Endothelial cell (in vitro differentiated cells): ENCODE results near the gene SHC2. TPM values are rescaled to one million over a fixed set of nuclear protein-coding genes. Genes with fewer than 3 reads are reported as not detected.

Experiments
- DNase-seq: peaks from one replicate; pipeline ENCODE4 v3.0.0; 2021; ENCODE audit warnings: low spot score
- H3K27ac Mint-ChIP-seq: one replicate; pipeline ENCODE4 v1.8.0; 2021; ENCODE audit warnings: mixed read lengths, inconsistent platforms; ENCODE audit not compliant: unreplicated experiment
- H3K27me3 Mint-ChIP-seq: one replicate; pipeline ENCODE4 v1.8.0; 2021; ENCODE audit warnings: mild to moderate bottlenecking, moderate library complexity, mixed read lengths, inconsistent platforms; ENCODE audit not compliant: unreplicated experiment
- H3K36me3 Mint-ChIP-seq: one replicate; pipeline ENCODE4 v1.8.0; 2021; ENCODE audit warnings: mild to moderate bottlenecking, low read depth, mixed read lengths, inconsistent platforms; ENCODE audit not compliant: unreplicated experiment
- H3K4me1 Mint-ChIP-seq: one replicate; pipeline ENCODE4 v1.8.0; 2021; ENCODE audit warnings: mild to moderate bottlenecking, mixed read lengths, inconsistent platforms; ENCODE audit not compliant: unreplicated experiment
- H3K4me3 Mint-ChIP-seq: one replicate; pipeline ENCODE4 v1.8.0; 2021; ENCODE audit warnings: mild to moderate bottlenecking, mixed read lengths, inconsistent platforms; ENCODE audit not compliant: unreplicated experiment
- H3K9me3 Mint-ChIP-seq: one replicate; pipeline ENCODE4 v1.8.0; 2021; ENCODE audit warnings: mixed read lengths, inconsistent platforms; ENCODE audit not compliant: unreplicated experiment
- total RNA-seq: library from RNA; stranded (reverse); fragmentation: NEBNext Ultra II Directional; extraction: Animal tissue kit (Norgen Biotek cat#: 25700); gene quantifications from one replicate; pipeline ENCODE4 v1.2.1, GENCODE V29; 2021; ENCODE audit not compliant: unreplicated experiment
- TF ChIP-seq, protein P1 (sequence below): fragments of 200-600 bp; sonication (generic); IDR thresholded peaks from one replicate; pipeline ENCODE4 v1.5.0; 2021; ENCODE audit warnings: antibody characterized with exemption; ENCODE audit not compliant: unreplicated experiment

SHC2 gene
- total RNA-seq, 1 donor from 2014 or later, result 46.9 TPM

DNA sequence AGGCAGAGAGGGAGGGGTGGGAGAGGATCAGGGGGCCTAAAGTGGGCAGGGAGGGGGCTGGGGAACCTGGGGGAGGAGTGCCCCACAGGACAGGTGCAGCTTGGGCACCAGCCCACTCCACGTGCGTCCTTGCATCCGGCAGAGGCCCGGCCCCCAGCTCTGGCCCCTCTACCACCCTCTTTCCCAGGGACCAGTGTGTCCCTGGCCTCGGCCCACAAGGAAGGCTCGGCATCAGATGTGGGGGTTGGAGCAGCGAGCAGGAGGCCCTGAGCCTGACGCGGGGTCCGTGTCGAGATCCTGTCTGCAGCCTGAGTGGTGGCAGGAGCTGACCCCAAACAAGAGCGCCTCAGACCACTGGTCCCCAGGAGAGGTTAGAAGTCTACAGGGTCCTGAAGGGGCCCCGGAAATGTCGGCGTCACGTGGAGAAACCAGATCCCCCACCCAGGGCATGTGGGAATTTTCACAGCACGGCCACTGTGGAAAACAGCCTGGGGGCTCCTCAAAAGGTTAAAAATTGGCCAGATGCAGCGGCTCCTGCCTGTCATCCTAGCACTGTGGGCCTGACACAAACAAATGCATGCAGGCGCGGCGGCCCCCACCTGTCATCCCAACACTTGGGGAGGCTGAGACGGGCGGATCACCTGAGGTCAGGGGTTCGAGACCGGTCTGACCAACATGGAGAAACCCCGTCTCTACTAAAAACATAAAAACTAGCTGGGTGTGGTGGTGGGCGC, 21.5 kb downstream of the SHC2 start:
- H3K27ac Mint-ChIP-seq, result no peak overlapping the region
- H3K4me1 Mint-ChIP-seq, result peaks cover 6% of the 10 kb centered on the region
- peaks cover 15% of the 10 kb centered on the region for H3K36me3 Mint-ChIP-seq
- H3K4me3 Mint-ChIP-seq, result no peak overlapping the region
- DNase-seq, result no peak
- peaks cover 9% of the 10 kb centered on the region for H3K27me3 Mint-ChIP-seq
- TF ChIP-seq, protein P1, sequence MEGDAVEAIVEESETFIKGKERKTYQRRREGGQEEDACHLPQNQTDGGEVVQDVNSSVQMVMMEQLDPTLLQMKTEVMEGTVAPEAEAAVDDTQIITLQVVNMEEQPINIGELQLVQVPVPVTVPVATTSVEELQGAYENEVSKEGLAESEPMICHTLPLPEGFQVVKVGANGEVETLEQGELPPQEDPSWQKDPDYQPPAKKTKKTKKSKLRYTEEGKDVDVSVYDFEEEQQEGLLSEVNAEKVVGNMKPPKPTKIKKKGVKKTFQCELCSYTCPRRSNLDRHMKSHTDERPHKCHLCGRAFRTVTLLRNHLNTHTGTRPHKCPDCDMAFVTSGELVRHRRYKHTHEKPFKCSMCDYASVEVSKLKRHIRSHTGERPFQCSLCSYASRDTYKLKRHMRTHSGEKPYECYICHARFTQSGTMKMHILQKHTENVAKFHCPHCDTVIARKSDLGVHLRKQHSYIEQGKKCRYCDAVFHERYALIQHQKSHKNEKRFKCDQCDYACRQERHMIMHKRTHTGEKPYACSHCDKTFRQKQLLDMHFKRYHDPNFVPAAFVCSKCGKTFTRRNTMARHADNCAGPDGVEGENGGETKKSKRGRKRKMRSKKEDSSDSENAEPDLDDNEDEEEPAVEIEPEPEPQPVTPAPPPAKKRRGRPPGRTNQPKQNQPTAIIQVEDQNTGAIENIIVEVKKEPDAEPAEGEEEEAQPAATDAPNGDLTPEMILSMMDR, result no peak
- H3K9me3 Mint-ChIP-seq, result peaks cover 11% of the 10 kb centered on the region

DNA sequence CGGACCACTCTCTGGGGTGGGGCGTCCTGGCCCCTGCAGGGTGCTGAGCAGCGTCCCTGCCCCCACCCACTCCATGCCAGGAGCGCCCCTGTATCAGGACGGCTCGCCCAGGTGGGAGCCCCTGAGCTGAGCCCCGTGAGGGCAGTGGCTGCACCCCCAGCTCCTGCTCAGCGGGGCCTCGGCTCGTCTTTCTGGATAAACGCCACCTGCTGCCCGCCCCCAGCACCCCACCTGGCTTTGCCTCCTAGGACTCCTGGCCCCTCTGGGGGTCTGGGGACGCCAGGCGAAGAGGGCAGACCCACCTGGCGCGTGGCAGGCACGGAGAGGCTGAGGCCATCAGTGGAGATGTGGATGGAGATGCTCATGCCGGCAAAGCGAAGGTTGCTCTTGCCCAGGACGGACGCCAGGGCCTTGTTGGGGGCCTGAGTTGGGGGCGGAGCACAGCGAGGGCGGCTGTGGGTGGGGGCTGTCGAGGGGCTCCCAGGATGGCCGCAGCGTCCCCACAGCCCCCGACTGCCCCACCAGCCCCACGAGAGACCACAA, 22.3 kb downstream of the SHC2 start:
- TF ChIP-seq, protein P1, result no peak
- no peak overlapping the region for H3K4me3 Mint-ChIP-seq
- peaks cover 11% of the 10 kb centered on the region for H3K9me3 Mint-ChIP-seq
- peaks cover 6% of the 10 kb centered on the region for H3K4me1 Mint-ChIP-seq
- no peak overlapping the region for H3K27ac Mint-ChIP-seq
- no peak for DNase-seq
- peaks cover 9% of the 10 kb centered on the region for H3K27me3 Mint-ChIP-seq
- peaks cover 15% of the 10 kb centered on the region for H3K36me3 Mint-ChIP-seq

DNA sequence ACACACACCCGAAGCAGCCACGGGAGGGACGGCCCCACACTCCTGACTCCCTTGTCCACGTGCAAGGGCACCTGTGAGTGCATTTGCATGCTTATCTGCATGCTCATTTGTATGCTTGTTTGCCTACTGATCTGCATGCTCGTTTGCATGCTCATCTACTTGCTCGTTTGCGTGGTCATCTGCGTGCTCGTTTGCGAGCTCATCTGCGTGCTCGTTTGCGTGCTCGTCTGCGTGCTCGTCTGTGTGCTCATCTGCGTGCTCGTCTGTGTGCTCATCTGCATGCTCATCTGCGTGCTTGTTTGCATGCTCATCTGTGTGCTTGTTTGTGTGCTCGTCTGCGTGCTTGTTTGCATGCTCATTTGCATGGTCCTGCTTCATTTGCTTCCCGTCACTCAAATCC, 23.8 kb downstream of the SHC2 start:
- H3K27me3 Mint-ChIP-seq, result peaks cover 9% of the 10 kb centered on the region
- no peak for DNase-seq
- peak overlapping the region; percentile 68 for H3K4me3 Mint-ChIP-seq
- H3K4me1 Mint-ChIP-seq, result peaks cover 6% of the 10 kb centered on the region
- TF ChIP-seq, protein P1, result no peak
- peak overlapping the region; percentile 17 for H3K27ac Mint-ChIP-seq
- peaks cover 13% of the 10 kb centered on the region for H3K36me3 Mint-ChIP-seq
- peaks cover 10% of the 10 kb centered on the region for H3K9me3 Mint-ChIP-seq

DNA sequence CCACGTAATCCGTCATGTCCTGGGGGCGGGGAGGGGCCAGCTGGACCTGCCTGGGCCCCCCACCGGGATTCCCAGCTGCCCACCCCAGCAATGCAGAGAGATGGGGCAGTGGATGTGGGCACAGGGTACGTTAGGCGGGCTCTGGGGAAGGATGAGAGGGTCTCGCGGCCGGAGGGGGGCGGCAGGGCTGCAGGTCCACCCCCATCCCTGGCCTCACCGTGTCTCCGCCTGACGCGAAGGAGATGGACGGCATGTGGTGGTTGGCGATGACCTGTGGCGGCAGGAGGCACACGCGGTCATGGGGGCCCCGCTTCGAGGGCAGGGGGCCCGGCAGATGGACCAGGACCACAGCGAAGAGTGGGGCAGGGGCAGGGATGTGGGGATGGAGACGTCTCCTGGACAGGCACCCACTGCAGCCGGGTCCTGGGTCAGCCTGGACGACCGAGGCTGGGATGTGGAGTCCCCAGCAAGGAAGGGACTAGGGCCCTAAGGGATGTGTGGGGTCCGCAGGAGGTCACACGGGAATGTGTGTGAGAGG, 24.4 kb downstream of the SHC2 start:
- peaks cover 2% of the 10 kb centered on the region for H3K4me1 Mint-ChIP-seq
- H3K27me3 Mint-ChIP-seq, result peaks cover 9% of the 10 kb centered on the region
- TF ChIP-seq, protein P1, result no peak
- H3K9me3 Mint-ChIP-seq, result peaks cover 5% of the 10 kb centered on the region
- H3K4me3 Mint-ChIP-seq, result no peak overlapping the region
- no peak overlapping the region for H3K27ac Mint-ChIP-seq
- no peak for DNase-seq
- H3K36me3 Mint-ChIP-seq, result peaks cover 7% of the 10 kb centered on the region
